ENCODE data around the gene AATK. TPM values are rescaled to one million over a fixed set of nuclear protein-coding genes. Genes with fewer than 3 reads are reported as not detected.
A peak's percentile ranks its signal among the peaks of the same experiment; 100 is the strongest.

Gene AATK
- total RNA-seq, 1 experiment from 2014 or later, result 4.4 TPM

GRCh38 chr17:81200695-81201580, 34.9 kb upstream of the AATK start:
- H3K27ac ChIP-seq (ENCODE audit: low read depth, low read length), result no peak overlapping the region; the same call in 1 of the 2 replicates

More at GRCh38 chr17:81200695-81201580, 34.9 kb upstream of the AATK start:
- intact Hi-C loops (cut with micrococcal nuclease), result loop anchor here (1.0 kb wide), 1 partner anchor 59 kb away; no protein-coding TSS in a partner anchor
- H3K27me3 ChIP-seq (ENCODE audit: insufficient read depth, low read length), result no peaks in the 10 kb centered on the region
- RAD21 ChIA-PET (ENCODE audit: low non-redundant PET in 1 of 2, low total read pairs in 2 of 2, uncharacterized antibody in 2 of 2, unreplicated experiment in 2 of 2), result no interaction called here
- H3K9ac ChIP-seq (ENCODE audit: low read length), result no peak overlapping the region
- H3K4me2 ChIP-seq (ENCODE audit: low read length), result no peak overlapping the region
- H4K20me1 ChIP-seq (ENCODE audit: insufficient read depth), result no peaks in the 10 kb centered on the region
- H3K9me2 ChIP-seq (ENCODE audit: insufficient read depth), result no peaks in the 10 kb centered on the region
- H3K4me3 ChIP-seq (replicated peaks in 1 of 2; ENCODE audit: low read depth in 1 of 2, low read length in 2 of 2), result no peak overlapping the region
- ATAC-seq (peak; percentile 94), DNase-seq (ENCODE audit: low read depth, low spot score) (peak; percentile 54)
- H3K9me3 ChIP-seq (ENCODE audit: control insufficient read depth in 1 of 2, insufficient read depth in 1 of 2, low read depth in 1 of 2, low read length in 2 of 2), result no peaks in the 10 kb centered on the region
- no TSS peak for BruUV-seq (replicated peaks)
- H3K4me1 ChIP-seq (ENCODE audit: control insufficient read depth in 1 of 2, insufficient read depth in 2 of 2, low read length in 2 of 2), result peaks cover 0 to 8% of the 10 kb centered on the region in 2 experiments; a peak in 1 of 4 replicates
- CTCF ChIA-PET, result interaction anchor here (0.6 to 2.2 kb wide), 5 partner anchors 9 to 1498 kb away, joined by 3 to 6 read pairs (median 5); partner anchors contain the start of genes CEP131 and RAB40B
- TF ChIP-seq EGR1 (IDR thresholded peaks at IDR 0.05; ENCODE audit: low read depth), result no peak
- peak; percentile 46 to 78 (median 69); a peak in 5 of 6 replicates for TF ChIP-seq CTCF (IDR thresholded peaks at IDR 0.05 in 2 of 3, conservative IDR thresholded peaks at IDR 0.05 in 1 of 3; ENCODE audit: borderline replicate concordance in 1 of 3, insufficient read depth in 1 of 3, low read depth in 2 of 3, low read length in 2 of 3)
- TF ChIP-seq EZH2 (IDR thresholded peaks at IDR 0.05), result no peak
- TF ChIP-seq SP1 (IDR thresholded peaks at IDR 0.05; ENCODE audit: low read depth), result no peak
- no peak for TF ChIP-seq YY1 (IDR thresholded peaks at IDR 0.05; ENCODE audit: extremely low read depth, insufficient replicate concordance, low read depth, low read length)
- H3K36me3 ChIP-seq (ENCODE audit: control insufficient read depth in 1 of 2, insufficient read depth in 2 of 2, low read length in 2 of 2), result peaks cover 0 to 8% of the 10 kb centered on the region in 2 experiments; a peak in 3 of 4 replicates
- POLR2A ChIA-PET, result interaction anchor here (1.3 kb wide), 1 partner anchor 22 kb away, joined by 5 read pairs; the partner anchor contains the start of gene CEP131
- no peaks in the 10 kb centered on the region for H3K79me2 ChIP-seq (ENCODE audit: insufficient read depth, low read length)
- H2AFZ ChIP-seq (ENCODE audit: low read depth, low read length, poor library complexity, severe bottlenecking), result no peak overlapping the region

Data from HCT116 (cell line).